Measurements from ENCODE around the gene IP6K1. TPM values are rescaled to one million over a fixed set of nuclear protein-coding genes. Genes with fewer than 3 reads are reported as not detected.
"Not testable (repeated sequence)": the region's sequence is repeated elsewhere in the genome, so short reads cannot be mapped to it uniquely, and the experiment has no call there.

The IP6K1 gene
- total and polyA plus RNA-seq, 4 donors: 16.1 to 54.9 (median 32.5) TPM

DNA sequence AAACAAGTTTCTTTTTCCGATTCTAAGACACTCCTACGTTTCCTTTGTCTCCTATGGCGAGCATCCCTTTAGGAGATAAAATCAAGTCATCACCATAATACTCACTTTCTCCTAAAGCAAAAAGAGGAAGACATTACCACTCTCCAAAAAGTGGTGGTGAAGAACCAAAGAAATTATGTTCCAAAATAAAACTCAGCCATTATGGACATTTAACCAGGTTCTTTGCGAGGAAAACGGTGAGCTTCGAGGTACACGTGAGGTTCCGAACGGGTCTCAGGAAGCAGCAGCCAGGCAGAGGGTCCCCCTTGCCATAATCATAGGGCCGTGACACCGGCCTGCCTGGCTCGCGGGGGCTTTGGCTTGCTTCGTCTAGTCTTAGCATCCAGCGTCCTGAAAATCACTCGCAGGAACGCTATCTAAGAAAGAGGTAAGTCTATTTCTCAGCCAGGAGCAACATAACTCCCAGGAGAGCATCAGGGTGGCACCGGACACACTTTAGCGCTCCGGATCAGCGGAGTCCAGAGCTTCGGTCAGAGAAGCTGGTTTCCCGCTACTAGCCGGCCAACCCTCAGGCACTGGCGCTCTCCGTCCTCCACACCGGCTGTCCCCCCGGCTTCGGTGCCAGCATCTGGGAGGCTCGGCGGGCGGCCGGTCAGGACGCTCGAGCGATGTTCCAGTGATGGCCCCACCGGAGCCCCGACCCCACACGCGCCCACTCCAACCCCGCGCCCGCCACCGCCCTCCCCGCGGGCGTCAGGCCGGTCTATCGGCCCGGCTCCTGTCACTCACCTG, 581 bp downstream of the IP6K1 start:
- H3K4me1 ChIP-seq (ENCODE audit: control insufficient read depth in 5 of 5, insufficient read depth in 5 of 5, low read length in 5 of 5): peaks cover 4 to 15% (median 8%) of the 10 kb centered on the region in 5 donors

DNA sequence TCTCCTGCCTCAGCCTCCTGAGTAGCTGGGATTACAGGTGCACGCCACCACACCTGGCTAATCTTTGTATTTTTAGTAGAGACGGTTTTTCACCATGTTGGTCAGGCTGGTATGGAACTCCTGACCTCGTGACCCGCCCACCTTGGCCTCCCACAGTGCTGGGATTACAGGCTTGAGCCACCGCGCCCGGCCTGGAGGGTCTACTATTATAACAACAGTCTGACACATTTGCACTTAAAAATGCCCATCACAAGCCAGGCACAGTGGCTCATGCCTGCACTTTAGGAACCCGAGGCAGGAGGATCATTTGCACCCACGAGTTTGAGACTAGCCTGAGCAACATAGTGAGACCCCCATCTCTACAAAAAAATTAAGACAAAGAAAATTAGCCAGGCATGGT, 4.1 kb downstream of the IP6K1 start:
- H3K27ac ChIP-seq (ENCODE audit: low read depth in 1 of 2, low read length in 1 of 2); DNase-seq; H3K27me3 ChIP-seq (ENCODE audit: control insufficient read depth in 3 of 3, insufficient read depth in 3 of 3, low read length in 2 of 3); H3K9ac ChIP-seq (ENCODE audit: insufficient read depth in 1 of 2, low read length in 2 of 2); H3K4me3 ChIP-seq; H3K36me3 ChIP-seq (ENCODE audit: control insufficient read depth in 4 of 4, insufficient read depth in 4 of 4, low read length in 4 of 4); ATAC-seq (ENCODE audit: insufficient read depth, low FRiP score); H3K9me3 ChIP-seq (ENCODE audit: control insufficient read depth in 4 of 4, insufficient read depth in 3 of 4, low read length in 3 of 4): not testable (repeated sequence)
- H3K4me1 ChIP-seq (ENCODE audit: control insufficient read depth in 5 of 5, insufficient read depth in 5 of 5, low read length in 5 of 5): peaks cover 4 to 15% (median 12%) of the 10 kb centered on the region in 5 donors
- WGBS, 2 donors: 96% methylated on average over 9 of the region's 9 CpGs

More for the DNA sequence above, 581 bp downstream of the IP6K1 start:
- TF ChIP-seq, protein P1, sequence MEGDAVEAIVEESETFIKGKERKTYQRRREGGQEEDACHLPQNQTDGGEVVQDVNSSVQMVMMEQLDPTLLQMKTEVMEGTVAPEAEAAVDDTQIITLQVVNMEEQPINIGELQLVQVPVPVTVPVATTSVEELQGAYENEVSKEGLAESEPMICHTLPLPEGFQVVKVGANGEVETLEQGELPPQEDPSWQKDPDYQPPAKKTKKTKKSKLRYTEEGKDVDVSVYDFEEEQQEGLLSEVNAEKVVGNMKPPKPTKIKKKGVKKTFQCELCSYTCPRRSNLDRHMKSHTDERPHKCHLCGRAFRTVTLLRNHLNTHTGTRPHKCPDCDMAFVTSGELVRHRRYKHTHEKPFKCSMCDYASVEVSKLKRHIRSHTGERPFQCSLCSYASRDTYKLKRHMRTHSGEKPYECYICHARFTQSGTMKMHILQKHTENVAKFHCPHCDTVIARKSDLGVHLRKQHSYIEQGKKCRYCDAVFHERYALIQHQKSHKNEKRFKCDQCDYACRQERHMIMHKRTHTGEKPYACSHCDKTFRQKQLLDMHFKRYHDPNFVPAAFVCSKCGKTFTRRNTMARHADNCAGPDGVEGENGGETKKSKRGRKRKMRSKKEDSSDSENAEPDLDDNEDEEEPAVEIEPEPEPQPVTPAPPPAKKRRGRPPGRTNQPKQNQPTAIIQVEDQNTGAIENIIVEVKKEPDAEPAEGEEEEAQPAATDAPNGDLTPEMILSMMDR (IDR thresholded peaks at IDR 0.05; ENCODE audit: control extremely low read depth, extremely low read depth): no peak
- H3K36me3 ChIP-seq (ENCODE audit: control insufficient read depth in 4 of 4, insufficient read depth in 4 of 4, low read length in 4 of 4): peaks cover 0 to 9% (median 6%) of the 10 kb centered on the region in 4 donors
- no peaks in the 10 kb centered on the region for H3K9me3 ChIP-seq (ENCODE audit: control insufficient read depth in 4 of 4, insufficient read depth in 3 of 4, low read length in 3 of 4)
- peak overlapping the region; percentile 63 to 88 for H3K9ac ChIP-seq (ENCODE audit: insufficient read depth in 1 of 2, low read length in 2 of 2)
- ATAC-seq (ENCODE audit: insufficient read depth, low FRiP score): peak; percentile 37
- H3K4me3 ChIP-seq: peak overlapping the region; percentile 76
- H3K27me3 ChIP-seq (ENCODE audit: control insufficient read depth in 3 of 3, insufficient read depth in 3 of 3, low read length in 2 of 3): no peaks in the 10 kb centered on the region
- peak in 2 of 3 donors; percentile 43 to 61 for DNase-seq
- 1 to 2% methylated on average over 42 to 50 of the region's 50 CpGs for WGBS, 2 donors
- H3K27ac ChIP-seq (ENCODE audit: low read depth in 1 of 2, low read length in 1 of 2): peak overlapping the region; percentile 89 to 98

GRCh38 chr3:49781415-49782199, 4.7 kb downstream of the IP6K1 start:
- Histone ChIP-seq H3K36me3 (ENCODE audit: control insufficient read depth in 4 of 4, insufficient read depth in 4 of 4, low read length in 4 of 4) (peaks cover 0 to 13% (median 10%) of the 10 kb centered on the region in 4 donors), H3K9me3 (ENCODE audit: control insufficient read depth in 4 of 4, insufficient read depth in 3 of 4, low read length in 3 of 4) (no peaks in the 10 kb centered on the region), H3K9ac (ENCODE audit: insufficient read depth in 1 of 2, low read length in 2 of 2) (no peak overlapping the region), H3K4me1 (ENCODE audit: control insufficient read depth in 5 of 5, insufficient read depth in 5 of 5, low read length in 5 of 5) (peaks cover 0 to 12% (median 8%) of the 10 kb centered on the region in 5 donors), H3K27ac (ENCODE audit: low read depth in 1 of 2, low read length in 1 of 2) (no peak overlapping the region), H3K27me3 (ENCODE audit: control insufficient read depth in 3 of 3, insufficient read depth in 3 of 3, low read length in 2 of 3) (no peaks in the 10 kb centered on the region), H3K4me3 (no peak overlapping the region)
- 83 to 91% methylated on average over 5 of the region's 5 CpGs for WGBS, 2 donors
- ATAC-seq (ENCODE audit: insufficient read depth, low FRiP score) (no peak), DNase-seq (no peak)
- TF ChIP-seq, protein P1 (IDR thresholded peaks at IDR 0.05; ENCODE audit: control extremely low read depth, extremely low read depth): no peak

GRCh38 chr3:49780975-49781365, 5.4 kb downstream of the IP6K1 start:
- Histone ChIP-seq H3K4me1 (ENCODE audit: control insufficient read depth in 5 of 5, insufficient read depth in 5 of 5, low read length in 5 of 5) (peaks cover 0 to 12% (median 8%) of the 10 kb centered on the region in 5 donors), H3K36me3 (ENCODE audit: control insufficient read depth in 4 of 4, insufficient read depth in 4 of 4, low read length in 4 of 4) (peaks cover 0 to 15% (median 10%) of the 10 kb centered on the region in 4 donors)
- not testable (repeated sequence) for DNase-seq; H3K4me3 ChIP-seq; H3K27me3 ChIP-seq (ENCODE audit: control insufficient read depth in 3 of 3, insufficient read depth in 3 of 3, low read length in 2 of 3); H3K9ac ChIP-seq (ENCODE audit: insufficient read depth in 1 of 2, low read length in 2 of 2); H3K27ac ChIP-seq (ENCODE audit: low read depth in 1 of 2, low read length in 1 of 2); ATAC-seq (ENCODE audit: insufficient read depth, low FRiP score); H3K9me3 ChIP-seq (ENCODE audit: control insufficient read depth in 4 of 4, insufficient read depth in 3 of 4, low read length in 3 of 4)
- WGBS, 2 donors: 82 to 83% methylated on average over 9 of the region's 9 CpGs
